Effector CD8-positive, alpha-beta T cell (primary cell): ENCODE measurements around the gene IGF2R.

Experiments used
- DNase-seq: peaks from one replicate; lab custom pipeline; 2025; lab: John Stamatoyannopoulos, UW

The IGF2R gene

DNA sequence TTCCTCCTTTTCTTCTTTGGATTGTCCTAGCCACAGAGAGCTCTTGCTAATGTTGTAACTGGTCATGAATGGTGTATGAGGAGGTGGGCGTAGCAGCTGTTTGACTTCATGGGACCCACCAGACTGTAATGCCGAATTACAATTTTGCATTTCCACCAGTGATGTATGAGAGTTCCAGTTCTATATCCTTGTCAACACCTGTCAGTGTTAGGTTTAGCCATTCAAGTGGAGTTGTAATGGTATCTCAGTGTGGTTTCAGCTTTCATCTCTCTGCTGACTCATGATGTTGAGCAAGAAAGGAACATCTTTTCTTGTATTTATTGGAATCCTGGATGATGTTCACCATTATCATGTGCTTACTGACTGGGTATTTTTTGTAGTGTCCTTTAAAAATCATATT is 5.1 kb downstream of the IGF2R start:
- no peak for DNase-seq

DNA sequence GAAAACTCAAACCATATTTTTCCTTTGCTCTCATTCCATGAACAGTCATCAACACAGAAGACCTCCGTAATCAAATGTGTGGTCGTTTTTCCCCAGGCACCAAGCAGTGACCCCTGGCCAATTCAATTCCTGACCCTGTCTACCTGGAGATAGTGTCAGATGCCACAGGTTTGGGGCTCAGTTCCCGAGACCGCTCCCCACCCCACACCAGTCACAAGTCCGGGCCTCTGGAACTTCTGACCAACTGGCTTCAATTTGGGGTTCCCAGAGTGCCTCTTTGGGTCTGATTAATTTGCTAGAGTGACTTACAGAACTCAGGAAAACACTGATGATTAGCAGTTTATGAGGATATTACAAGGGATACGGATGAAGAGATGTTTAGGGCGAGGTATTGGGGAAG is 6.0 kb downstream of the IGF2R start:
- DNase-seq = no peak

DNA sequence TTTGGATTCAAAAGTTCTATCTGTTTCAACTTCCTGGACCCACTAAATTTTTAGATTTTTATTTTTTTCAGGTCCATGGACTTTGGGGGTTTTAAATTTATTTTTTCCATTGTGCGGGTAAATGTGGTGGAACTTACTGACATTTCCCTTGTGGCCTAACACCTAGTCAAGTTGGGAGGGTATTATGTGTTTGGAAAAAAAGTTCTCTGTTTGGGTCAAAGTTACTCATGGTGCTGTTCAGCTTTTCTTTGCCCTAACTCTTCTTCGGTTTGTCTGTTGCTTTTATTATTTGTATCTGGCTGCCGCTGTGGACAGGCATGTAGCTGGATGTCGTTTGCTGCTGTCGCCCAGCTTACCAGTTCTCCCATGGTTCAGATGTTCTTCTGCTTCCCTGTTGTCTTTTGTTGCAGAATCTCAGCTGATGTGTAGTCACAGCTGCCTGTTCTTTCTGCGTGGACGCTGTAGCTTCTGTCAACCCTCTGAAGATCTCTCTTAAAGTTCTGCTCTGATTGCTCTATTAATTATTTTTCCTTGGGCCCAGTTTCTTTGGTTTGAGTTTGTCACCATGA is 7.9 kb downstream of the IGF2R start:
- no peak for DNase-seq

DNA sequence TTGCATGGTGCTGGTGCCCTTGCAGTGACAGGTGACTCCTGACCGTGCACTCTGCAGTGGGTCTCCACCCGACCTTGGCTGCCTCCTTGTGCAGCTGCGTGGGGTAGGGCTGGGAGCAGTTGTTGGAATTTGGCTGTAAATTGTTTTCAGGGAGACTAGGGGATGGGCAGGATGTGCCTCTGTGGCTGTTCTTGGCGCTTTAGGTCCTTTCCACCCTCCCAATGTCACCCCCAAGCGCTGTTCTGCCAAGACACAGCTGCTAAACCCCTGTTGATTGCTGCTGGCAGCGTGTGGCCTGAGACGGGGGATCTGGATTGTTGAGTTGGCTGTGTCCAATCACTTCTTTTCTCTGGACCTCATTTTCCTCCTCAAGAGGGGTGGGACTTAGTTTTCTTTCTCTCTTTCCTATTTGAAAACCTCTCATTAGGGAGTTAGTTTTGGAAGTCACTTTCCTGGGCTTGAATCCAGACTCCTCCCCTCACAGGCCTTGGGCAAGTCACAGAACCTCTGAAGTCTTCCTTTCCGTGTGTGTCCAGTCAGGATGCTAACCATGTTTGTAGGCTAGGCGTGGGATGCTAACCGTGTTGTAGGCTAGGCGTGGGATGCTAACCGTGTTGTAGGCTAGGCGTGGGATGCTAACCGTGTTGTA is 8.5 kb downstream of the IGF2R start:
- no peak for DNase-seq

DNA sequence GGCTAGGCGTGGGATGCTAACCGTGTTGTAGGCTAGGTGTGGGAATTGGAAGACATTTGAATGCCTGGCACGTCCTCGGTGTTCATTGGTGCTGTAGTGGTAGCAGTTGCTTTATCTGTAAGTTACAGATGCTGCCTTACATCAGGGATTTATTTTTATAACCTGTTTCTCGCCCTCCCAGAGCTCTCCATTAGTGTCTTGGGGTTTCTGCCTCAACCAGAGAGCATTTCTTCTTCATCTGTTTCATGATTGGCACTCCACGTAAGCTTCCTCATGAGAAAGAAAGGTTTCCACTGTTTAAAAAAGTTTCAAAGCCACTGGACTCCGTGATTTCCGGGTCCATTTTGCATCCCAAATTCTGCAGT is 9.0 kb downstream of the IGF2R start:
- DNase-seq = no peak

DNA sequence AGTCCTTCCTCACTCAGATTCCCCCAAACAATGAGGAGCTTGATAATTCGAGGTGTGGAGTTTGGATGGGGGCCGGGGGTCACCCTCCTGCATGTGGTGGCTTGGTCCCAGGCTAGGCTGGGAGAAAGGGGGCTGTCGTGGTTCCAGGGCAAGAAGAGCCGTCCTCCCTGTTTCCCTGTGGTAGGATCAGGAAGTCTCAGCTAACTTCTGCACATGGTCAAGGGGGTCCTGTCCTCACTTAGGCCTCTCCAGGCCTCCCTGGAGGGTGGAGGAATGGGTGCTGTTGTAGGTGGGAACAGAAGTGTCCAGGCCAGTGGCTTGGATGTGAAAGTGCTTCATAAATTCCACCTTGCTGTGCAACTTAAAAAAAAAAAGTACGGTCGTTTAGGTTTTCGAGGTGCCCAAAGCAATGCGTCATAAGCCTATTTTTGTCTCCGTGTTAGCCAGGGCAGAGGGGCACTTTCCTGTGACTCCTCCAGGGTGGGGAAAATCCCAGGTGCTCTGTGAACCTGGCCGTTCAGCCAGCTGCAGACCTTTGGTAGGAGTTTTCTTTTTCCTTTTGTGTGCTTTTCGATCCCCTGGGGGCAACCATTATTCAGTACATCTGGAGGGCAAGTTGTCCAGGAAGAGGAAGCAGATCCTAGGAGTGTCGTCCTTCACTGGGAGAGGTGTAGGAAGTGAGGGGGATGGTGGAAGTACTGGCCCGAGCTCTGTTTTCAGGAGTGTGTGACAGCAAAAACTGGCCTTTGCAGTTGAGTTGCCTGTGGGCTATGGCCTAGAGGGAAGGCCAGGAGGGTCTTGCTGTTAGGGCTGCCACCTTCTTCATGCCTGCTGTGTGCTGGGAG is 9.6 kb downstream of the IGF2R start:
- no peak for DNase-seq

DNA sequence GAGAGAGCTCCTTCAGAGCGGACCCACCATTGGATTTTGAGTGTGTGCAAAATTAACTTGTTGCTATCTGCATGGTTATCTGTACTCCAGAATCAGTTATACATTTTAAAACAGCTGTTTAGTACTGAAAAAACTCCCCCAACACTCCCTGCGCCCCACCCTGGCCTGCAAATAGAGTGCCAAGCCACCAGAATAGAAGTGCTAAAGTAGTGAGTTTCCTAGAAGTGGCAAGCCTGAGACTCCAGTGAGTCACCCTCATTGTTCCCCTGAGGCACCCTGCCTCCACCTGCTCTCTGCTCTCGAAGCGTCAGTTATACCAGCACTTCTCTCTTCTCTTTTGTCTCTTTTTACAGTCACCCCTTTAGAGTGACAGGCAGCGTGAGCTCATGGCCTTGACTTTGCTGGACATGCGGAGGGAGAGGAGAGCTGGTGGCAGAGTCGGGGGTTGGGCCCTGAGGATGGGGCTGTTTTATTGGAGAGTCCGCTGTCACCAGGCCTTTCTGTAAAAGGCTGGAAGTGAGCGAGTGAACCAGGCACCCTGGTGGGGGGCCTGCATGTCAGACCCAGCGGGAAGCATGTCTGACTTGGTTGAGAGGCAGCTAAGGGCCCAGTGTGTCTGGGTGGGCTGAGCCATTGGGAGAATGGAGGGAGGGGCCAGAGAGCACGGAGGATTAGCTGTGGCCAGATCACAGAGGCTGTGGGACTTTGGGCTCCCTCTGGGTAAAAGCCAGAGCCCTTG is 10.4 kb downstream of the IGF2R start:
- no peak for DNase-seq

DNA sequence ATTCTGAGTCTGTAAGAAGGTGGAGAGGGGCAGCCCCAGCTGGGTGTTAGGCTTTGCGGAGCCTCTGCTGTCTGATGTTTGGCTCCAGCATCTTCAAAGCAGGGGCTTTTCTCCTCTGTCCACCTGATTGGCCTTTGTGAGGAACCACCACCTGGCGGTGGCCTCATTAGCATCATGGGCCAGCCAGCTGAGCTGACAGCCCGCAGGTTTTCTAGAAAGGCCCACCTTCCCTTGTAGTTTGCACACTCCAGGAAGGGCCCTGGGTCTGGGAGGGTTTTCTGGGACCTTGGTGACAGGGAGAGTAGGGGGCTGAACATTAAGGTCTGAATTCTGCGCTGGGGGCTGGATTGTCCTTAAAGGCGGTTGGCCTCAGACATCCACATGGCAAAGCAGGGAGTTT is 11.6 kb downstream of the IGF2R start:
- DNase-seq = no peak

DNA sequence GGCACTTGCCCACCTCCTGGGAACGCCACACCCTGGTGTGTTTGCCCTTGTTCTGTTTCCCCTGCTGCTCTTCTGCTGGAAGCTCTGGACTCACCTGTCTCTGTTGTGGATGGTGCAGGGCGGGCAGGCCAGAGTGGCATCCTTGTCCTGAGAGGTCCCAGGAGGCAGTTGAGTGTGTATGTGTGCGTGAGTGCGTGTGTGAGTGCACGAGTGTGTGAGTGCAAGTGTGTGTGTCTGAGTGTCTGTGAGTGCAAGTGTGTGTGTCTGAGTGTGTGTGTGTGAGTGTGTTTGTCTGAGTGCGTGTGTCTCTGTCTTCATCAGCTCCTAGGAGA is 12.2 kb downstream of the IGF2R start:
- DNase-seq = no peak

DNA sequence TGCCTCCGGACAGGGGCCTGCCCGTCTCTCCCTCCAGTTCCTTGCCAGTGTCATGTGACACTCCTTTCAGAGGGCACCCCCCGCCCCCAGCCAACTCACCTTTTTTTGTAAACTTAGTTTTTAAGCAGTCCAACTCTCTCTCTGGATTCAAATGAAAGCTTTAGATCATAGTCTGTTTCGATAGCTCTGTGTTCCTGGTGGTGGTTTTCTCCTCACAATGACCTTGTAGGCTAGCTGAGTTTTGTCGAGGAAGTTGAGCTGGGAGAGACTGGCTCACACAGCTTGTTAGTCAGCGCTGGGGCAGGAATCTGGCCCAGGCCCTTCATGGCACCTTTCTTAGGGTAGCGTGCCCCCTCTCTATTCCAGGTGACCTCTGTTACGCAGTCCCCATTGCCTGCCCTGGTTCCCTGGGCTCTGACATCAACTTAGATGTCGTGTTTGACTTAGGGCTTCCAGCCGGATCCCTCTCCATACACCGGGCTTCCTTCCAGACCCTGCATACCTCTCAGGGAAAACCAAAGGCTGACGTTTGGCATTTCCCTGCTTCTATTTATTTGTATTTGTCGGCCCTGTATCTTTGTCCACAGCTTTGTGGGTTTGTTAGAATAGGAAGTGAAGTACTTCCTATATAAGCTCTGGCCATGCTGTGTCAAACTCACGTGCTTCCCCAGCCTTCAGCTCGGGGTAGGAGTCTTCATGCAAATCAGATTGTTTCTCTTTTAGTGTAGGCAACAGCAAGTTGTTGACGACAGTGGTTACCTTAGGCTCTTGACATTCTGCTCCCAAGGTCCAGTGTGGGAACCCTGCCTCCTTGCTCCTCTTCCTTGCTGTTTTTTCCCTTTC is 12.7 kb downstream of the IGF2R start:
- no peak for DNase-seq

DNA sequence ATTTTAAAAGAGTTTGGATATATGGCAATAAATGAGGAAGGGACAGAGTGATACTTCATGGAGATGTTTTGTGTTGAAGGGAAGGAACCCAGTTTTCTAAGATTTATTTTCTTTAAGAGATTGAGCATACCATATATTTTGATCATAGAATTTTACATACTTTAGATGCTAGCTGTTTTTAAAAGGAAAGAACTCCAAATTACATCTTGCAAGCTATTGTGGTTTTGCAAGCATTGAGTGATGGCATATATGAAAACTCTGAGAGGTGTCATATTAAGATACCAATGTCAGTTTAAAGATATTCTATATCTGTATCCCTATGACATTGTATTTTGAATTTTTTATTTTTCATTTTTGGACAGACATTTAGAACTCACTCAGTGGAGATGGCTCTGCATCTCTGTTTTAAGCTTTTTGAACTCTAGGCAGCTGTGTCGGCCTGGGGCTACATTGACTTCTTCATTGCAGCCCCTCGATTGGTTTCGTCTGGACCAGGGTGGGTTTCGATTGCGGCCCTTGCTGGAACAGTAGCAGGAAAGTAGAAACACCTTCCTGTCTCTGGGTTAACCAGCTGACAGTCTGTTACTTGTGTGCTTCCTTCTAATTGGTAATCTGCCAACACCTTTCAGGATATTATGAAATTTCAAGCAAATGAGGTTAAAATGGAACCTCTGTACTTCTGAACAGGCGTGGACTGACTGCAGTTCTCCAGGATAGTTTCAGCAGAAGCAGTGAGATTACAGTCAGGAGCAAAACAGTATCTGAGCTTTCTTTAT is 14.0 kb downstream of the IGF2R start:
- no peak for DNase-seq

DNA sequence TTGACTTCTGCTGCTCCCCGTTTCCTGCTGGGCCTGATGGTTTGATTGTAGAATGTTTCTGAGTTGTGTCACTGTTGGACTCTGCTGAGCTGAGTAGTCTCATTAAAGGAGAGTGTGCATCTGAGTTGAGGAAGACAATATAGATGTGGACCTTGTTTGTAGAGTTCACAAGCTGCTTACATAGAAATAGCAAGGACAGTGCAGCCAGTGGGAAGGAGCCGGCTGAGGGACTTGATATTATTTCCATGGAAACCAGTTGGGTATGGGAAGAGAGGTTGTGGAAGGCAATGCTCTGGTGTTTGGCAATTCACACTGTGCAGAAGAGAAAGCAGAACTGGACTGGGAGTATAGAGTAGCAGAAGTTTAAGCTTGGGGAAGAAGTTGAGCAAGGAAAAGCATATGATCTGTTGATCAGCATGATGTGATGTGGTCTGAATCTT is 14.8 kb downstream of the IGF2R start:
- DNase-seq = no peak

DNA sequence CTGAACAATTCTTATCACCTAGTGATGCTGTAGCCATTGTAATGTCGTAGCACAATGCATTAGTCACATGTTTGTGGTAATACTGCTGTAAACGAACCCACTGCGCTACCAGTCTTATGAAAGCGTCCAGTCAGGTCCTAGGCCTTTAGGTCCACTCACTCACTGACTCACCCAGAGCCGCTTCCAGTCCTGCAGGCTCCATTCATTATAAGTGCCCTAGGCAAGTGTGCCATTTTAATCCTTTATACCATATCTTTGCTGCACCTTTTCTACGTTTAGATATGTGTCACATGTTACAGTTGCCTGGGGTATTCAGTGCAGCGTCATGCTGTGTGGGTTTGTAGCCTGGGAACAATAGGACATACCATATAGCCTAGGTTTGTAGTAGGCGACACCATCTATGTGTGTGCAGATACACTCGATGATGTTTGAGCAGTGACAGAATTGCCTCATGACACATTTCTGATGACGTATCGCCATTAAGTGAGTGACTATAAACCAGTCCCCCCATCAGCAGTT is 15.4 kb downstream of the IGF2R start:
- no peak for DNase-seq

DNA sequence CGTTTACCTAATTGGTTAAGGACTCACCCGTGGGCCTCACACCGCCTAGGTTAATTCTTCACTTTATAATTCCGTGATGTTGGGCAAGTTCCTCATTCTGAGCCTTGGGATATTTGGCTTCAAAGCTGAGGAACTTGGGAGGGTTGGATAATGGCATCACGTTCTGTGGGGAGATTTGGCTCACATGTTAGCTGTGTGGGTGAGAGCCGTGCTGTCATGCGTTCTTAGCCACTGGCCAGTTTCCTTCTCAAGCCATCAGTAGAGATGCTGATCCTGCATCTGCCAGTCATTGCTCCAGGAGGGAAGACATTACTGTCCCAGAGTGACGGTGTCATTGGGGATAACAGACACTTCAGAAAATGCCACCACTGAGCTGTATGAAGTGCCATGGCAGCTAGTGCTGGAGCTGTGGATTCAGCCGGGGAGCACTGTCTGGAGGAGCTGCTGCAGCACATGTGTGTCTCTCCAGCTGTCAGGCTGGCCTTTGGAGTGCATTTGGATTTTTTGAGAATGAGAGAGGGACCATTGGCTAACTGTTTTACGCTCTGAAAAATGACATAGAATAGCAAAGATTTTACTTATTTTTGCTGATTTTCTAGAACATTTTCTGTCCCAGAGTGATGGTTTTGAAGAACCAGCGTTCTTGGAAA is 16.5 kb downstream of the IGF2R start:
- DNase-seq = no peak

DNA sequence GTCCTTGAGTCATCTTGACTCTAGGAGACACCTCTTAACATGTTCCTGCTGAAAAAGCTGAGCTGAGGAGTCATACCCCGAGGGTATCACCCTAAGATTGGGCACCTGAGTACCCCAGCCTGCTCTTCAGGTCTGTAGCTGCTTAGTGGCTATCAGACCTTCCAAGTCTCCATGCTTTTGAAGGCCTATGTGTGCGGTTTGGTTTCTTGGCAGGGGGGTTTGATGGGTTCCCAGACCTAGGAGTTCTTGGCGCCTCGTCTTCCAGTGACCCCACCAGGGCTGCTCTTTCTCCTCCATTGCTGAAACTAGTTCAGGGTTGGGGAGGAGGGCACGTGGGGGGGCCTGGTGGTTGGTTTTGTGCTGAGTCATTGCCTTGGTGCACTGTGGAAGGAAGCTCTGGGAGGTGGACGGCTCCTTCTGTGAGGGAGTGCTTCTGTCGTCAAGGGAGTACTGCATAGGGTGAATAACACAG is 20.1 kb downstream of the IGF2R start:
- no peak for DNase-seq

DNA sequence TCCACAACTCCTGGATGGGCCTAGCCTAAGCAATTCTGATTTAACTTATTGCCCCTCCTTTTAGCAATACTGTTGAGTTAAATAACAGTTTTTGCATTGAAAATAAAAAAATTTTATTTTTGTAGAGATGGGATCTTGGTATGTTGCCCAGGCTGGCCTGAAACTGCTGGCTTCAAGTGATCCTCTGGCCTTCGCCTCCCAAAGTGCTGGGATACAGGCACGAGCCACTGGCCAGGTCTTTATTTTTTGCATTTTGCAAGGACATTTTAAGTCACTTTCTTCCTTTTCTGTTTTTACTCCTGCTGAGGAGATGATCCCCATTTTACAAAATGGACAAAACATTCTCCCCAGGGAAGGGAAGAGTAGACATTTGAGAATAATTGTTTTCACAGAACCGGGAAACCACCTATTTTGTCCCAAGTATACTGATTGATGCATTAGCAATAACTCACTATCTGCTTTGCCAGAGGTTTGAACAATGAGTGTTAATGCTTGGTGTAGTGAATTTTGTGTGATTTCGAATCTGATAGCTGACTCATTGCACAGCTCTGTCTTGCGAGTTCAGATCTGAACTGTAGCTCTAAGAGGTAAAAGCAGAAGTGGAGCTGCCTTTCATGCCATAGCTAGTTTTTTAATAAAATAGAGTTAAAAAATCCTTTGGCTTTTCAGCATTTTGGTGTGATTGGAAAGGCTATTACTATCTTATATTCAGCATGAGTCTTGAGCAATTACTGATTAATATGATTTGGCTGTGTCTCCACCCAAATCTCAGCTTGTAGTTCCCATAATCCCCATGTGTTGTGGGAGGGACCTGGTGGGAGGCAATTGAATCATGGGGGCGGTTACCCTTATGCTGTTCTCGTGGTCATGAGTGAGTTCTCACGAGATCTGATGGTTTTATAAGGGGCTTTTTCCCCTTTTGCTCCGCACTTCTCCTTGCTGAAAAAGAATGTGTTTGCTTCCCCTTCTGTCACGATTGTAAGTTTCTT is 20.9 kb downstream of the IGF2R start:
- no peak for DNase-seq

DNA sequence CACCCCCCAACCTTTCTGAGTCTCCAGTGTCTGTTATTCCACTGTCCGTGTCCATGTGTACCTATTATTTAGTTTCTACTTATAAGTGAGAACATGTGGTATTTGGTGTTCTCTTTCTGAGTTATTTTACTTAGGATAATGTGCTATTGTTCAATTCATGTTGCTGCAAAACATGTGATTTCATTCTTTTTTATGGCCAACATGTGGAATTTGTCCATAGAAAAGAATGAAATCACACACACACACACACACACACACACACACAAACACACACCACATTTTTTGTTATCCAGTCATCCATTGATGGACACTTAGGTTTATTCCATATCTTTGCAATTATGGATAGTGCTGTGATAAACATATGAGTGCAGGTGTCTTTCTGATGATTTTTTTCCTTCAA is 23.5 kb downstream of the IGF2R start:
- no peak for DNase-seq

DNA sequence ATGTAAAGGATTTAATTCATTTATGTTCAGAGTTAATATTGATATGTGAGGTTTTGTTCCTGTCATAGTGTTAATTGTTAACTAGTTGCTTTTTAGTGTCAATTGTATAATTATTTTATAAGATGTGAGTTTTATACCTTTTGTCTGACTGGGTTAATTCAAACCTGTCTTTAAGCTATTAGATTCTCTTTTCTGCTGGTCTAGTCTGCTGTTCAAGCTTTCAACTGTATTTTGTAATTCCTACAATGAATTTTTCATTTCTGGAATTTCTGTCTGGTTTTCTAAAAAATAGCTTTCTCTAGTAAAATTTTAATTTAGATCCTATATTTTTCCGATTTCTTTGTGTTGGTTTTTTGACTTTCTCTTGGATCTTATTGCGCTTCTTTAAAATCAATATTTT is 26.5 kb downstream of the IGF2R start:
- no peak for DNase-seq

DNA sequence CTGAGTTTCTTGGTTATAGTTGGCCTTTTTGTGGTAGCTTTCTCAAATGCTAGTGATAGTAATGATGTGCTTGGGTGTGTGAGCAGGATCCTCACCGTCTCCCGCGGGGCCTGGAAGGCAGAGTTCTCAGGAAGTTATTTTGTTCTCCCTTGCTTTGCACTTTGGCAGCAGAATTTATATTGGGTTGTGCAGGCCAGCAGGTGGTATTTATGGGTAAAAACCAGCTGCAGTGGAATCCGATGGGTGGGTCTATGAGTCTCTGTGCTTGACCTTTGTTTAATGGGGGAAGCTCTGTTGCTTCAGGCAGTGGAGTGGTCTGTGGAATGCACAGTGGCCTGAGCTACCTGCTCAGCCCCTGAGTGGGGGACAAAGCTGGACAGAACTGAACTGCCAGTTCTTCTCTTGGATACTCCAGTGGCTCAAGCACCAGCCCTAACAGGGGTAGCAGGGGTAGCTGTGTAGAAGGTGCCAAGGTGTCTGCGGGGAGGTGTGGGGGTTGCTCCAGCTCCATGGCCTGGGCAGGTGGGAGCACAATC is 27.3 kb downstream of the IGF2R start:
- DNase-seq = no peak
